Measurements from ENCODE around the gene TNFRSF13B.

TNFRSF13B gene

DNA sequence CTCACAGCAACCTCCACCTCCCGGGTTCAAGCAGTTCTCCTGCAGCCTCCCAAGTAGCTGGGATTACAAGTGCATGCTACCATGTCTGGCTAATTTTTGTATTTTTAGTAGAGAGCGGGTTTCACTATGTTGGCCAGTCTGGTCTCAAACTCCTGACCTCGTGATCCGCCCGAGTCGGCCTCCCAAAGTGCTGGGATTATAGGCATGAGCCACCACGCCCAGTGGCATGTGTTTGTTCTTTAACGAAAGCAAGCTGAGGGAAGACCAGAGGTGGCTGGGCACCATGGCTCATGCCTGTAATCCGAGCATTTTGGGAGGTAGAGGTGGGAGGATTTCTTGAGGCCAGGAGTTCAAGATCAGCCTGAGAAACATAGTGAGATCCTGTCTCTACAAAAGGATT is 18.1 kb downstream of the TNFRSF13B start:
- no peak for DNase-seq (ENCODE audit: low spot score)
- H3K4me3 ChIP-seq: no peak overlapping the region
- no peak overlapping the region for H3K27ac ChIP-seq
- TF ChIP-seq, protein P1, sequence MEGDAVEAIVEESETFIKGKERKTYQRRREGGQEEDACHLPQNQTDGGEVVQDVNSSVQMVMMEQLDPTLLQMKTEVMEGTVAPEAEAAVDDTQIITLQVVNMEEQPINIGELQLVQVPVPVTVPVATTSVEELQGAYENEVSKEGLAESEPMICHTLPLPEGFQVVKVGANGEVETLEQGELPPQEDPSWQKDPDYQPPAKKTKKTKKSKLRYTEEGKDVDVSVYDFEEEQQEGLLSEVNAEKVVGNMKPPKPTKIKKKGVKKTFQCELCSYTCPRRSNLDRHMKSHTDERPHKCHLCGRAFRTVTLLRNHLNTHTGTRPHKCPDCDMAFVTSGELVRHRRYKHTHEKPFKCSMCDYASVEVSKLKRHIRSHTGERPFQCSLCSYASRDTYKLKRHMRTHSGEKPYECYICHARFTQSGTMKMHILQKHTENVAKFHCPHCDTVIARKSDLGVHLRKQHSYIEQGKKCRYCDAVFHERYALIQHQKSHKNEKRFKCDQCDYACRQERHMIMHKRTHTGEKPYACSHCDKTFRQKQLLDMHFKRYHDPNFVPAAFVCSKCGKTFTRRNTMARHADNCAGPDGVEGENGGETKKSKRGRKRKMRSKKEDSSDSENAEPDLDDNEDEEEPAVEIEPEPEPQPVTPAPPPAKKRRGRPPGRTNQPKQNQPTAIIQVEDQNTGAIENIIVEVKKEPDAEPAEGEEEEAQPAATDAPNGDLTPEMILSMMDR (IDR thresholded peaks at IDR 0.05): no peak

DNA sequence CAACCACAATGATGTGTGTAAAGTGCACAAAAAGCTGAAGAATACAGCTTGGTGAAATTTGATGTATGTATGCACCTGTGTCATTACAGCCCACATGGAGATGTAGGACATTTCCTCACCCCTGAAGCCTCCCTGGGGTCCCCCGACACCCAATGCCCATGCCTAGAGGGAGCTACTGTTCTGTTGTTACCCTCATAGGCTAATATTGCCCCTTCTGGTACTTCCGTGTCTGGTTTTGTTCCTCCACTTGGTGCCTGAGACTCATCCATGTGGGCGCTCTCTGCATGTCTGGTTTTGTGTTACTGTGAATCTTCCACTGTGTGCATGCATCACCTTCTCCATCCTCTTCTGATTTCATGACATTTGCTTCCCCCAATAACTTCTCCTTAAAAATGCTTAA is 18.6 kb downstream of the TNFRSF13B start:
- H3K27ac ChIP-seq: no peak overlapping the region
- TF ChIP-seq, protein P1 (IDR thresholded peaks at IDR 0.05): no peak
- no peak for DNase-seq (ENCODE audit: low spot score)
- no peak overlapping the region for H3K4me3 ChIP-seq

DNA sequence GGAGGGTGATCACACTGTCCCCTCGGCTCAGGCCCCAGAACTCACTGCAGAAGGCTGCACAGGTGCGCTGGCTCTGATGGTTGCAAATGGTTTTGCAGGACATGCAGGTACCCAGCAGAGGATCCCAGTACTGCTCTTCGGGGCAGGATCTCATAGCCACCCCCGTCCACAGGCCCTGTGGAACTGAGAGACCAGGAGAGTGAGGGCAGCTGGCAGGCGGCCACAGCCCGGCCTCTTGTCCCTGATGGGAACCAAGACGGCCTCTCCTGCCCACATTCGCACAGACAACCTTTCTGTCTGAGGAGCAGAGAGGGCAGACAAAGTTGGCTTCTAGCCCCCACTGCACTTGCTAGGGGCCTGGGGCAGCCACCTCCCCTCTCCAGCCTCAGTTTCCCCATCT is 19.5 kb downstream of the TNFRSF13B start:
- no peak overlapping the region for H3K4me3 ChIP-seq
- TF ChIP-seq, protein P1 (IDR thresholded peaks at IDR 0.05): no peak
- DNase-seq (ENCODE audit: low spot score): no peak
- no peak overlapping the region for H3K27ac ChIP-seq

DNA sequence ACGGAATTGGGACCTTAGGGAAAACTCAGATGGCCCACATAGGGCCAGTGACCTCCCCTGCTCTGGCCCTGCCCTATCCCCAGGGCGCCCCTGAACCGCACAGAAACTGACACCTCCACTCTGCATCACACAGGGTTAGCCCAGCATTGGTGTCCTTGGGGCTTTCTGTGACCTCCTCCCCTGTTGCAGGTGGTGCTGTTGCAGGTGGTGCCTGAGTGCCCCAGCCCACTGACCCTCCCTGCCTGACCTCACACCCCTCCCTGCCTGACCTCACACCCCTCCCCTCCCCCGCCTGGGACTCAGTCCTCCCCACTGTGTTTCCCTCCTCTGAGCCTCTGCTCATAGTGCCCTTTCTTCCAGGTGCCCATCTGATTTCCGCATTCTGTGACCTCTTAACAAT is 21.4 kb downstream of the TNFRSF13B start:
- Histone ChIP-seq H3K4me3 (no peak overlapping the region), H3K27ac (no peak overlapping the region)
- no peak for DNase-seq (ENCODE audit: low spot score)
- TF ChIP-seq, protein P1 (IDR thresholded peaks at IDR 0.05): no peak

DNA sequence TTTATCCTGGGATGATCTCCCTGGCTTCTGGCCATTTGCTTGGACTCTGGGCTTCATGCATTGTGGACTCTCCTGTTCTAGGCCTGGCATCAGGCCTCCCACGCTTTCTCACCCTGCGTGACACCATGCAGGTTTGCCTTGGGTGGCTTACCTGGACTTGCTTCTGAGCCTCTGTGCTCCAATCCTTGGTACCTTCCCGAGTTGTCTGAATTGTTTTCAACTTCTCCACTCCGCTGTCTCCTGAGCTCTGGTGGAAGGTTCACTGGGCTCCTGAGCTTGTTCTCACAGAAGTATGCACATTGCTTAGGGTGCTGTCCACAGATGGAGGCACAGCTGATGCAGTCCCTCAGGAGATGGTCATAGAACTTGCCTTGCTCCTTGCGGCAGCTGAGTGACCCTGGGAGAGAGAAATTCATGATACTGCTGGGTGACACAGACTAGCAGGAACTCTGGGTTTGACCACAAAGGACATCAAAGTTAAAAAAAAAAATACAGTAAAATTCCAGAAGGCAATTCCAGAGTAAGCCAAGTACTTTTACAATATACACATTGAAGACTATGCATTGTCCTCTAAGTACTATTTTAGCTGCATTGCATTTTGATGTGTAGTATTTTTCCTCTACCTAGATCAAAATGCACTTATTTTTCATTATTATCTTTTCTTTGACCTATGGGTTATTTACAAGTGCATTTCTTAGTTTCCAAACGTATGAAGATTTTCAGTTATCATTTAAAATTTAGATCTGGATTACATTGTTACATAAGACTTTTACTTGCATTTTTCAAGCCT is 23.1 kb downstream of the TNFRSF13B start:
- Histone ChIP-seq H3K4me3 (no peak overlapping the region), H3K27ac (no peak overlapping the region)
- DNase-seq (ENCODE audit: low spot score): peak; percentile 53
- TF ChIP-seq, protein P1 (IDR thresholded peaks at IDR 0.05): no peak

DNA sequence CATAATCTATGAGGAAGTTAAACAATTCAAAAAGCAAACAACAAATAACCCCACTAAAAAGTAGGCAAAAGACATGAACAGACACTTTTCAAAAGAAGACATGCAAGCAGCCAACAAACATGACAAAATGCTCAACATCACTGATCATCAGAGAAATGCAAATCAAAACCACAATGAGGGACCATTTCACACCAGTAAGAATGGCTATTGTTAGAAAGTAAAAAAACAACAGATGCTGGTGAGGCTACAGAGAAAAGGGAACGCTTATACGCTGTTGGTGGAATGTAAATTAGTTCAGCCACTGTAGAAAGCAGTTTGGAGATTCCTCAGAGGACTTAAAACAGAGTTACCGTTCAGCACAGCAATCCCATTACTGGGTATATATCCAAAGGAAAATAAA is 24.4 kb downstream of the TNFRSF13B start:
- no peak for DNase-seq (ENCODE audit: low spot score)
- Histone ChIP-seq H3K4me3 (no peak overlapping the region), H3K27ac (no peak overlapping the region)
- TF ChIP-seq, protein P1 (IDR thresholded peaks at IDR 0.05): no peak

DNA sequence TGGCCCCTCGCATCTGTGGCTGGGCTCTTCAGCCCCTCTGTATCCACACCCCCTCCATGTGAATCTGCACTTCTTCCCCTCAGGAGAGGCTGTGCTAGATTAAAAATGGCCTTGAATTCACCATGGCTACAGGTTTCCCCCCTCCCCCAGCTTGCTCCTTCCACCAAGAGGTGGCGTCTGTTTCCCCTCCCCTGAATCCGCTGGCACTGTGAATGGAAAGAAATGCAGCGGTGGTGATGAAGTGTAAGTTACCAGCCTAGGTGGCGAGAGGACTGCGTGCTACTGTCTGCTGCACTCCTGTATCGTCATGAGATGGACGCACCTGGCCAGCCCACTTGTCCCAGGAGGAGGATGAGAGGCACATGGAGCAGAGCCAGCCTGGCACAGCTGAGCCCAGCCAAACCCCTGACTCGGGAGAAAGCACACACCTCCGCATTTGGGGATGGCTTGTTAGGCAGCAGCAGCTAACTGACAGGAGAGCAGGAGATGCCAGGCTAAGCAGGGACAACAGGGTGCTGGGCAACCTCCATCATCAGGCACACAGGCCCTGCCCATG is 26.2 kb downstream of the TNFRSF13B start:
- H3K27ac ChIP-seq: no peak overlapping the region
- DNase-seq (ENCODE audit: low spot score): no peak
- H3K4me3 ChIP-seq: no peak overlapping the region
- TF ChIP-seq, protein P1 (IDR thresholded peaks at IDR 0.05): no peak
